ENCODE results near the gene SWSAP1. TPM values are rescaled to one million over a fixed set of nuclear protein-coding genes. Genes with fewer than 3 reads are reported as not detected.

Gene SWSAP1
- total and polyA plus RNA-seq, 9 of the 15 experiments (the other 6 are each of a cell fraction or from before 2014, with no cell fraction given): 0.18 to 2.8 (median 1.7) TPM

GRCh38 chr19:11332822-11333221 is 41.6 kb upstream of the SWSAP1 start:
- Histone ChIP-seq H3K4me3 (no peak overlapping the region), H4K20me1 (replicated peaks; ENCODE audit: control insufficient read depth, insufficient read depth, low read length) (no peaks in the 10 kb centered on the region), H3K4me1 (replicated peaks in 1 of 2; ENCODE audit: control insufficient read depth in 2 of 2, insufficient read depth in 2 of 2, low read length in 2 of 2) (no peaks in the 10 kb centered on the region), H3K79me2 (ENCODE audit: control insufficient read depth, insufficient read depth, low read length) (no peaks in the 10 kb centered on the region), H3K27ac (ENCODE audit: extremely low read depth, low read depth, low read length) (no peak overlapping the region), H3K27me3 (ENCODE audit: control insufficient read depth in 2 of 2, insufficient read depth in 2 of 2, low read length in 2 of 2) (no peaks in the 10 kb centered on the region), H3K9me3 (replicated peaks; ENCODE audit: control insufficient read depth, insufficient read depth, low read depth, low read length) (no peaks in the 10 kb centered on the region), H2AFZ (ENCODE audit: low read depth, low read length) (no peak overlapping the region), H3K36me3 (ENCODE audit: control insufficient read depth, insufficient read depth, low read length) (no peaks in the 10 kb centered on the region), H3K4me2 (ENCODE audit: insufficient read depth, low read length) (no peak overlapping the region), H3K9me1 (ENCODE audit: control insufficient read depth, insufficient read depth, low read length) (no peaks in the 10 kb centered on the region), H3K9ac (ENCODE audit: insufficient read depth in 1 of 2, low read depth in 2 of 2, low read length in 2 of 2) (no peak overlapping the region)
- no peak for TF ChIP-seq CBFA2T3 (IDR thresholded peaks at IDR 0.05)
- no peak for TF ChIP-seq U2AF2 (optimal IDR thresholded peaks at IDR 0.05; ENCODE audit: low read depth, low read length)
- TF ChIP-seq, protein P1, sequence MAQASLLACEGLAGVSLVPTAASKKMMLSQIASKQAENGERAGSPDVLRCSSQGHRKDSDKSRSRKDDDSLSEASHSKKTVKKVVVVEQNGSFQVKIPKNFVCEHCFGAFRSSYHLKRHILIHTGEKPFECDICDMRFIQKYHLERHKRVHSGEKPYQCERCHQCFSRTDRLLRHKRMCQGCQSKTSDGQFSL (CRISPR knock-in tag; IDR thresholded peaks at IDR 0.05): no peak
- TF ChIP-seq, protein P1 (tag; IDR thresholded peaks at IDR 0.05): no peak
- no peak for TF ChIP-seq SMARCA5 (IDR thresholded peaks at IDR 0.05)
- no peak for TF ChIP-seq XRCC5 (IDR thresholded peaks at IDR 0.05; ENCODE audit: low read depth, low read length)
- no peak for TF ChIP-seq NFXL1 (CRISPR knock-in tag; IDR thresholded peaks at IDR 0.05)
- TF ChIP-seq RBM22 (IDR thresholded peaks at IDR 0.05; ENCODE audit: low read depth, low read length, poor library complexity, severe bottlenecking): no peak
- no peak for TF ChIP-seq KHSRP (IDR thresholded peaks at IDR 0.05)
- no peak for TF ChIP-seq JUNB (CRISPR knock-in tag; conservative IDR thresholded peaks at IDR 0.05)
- TF ChIP-seq ZNF146 (CRISPR knock-in tag; IDR thresholded peaks at IDR 0.05; ENCODE audit: unreplicated experiment): peak; percentile 88
- TF ChIP-seq NCOA4 (IDR thresholded peaks at IDR 0.05; ENCODE audit: partially characterized antibody): no peak
- no peak for TF ChIP-seq ATF2 (CRISPR knock-in tag; IDR thresholded peaks at IDR 0.05)
- TF ChIP-seq, protein P2, sequence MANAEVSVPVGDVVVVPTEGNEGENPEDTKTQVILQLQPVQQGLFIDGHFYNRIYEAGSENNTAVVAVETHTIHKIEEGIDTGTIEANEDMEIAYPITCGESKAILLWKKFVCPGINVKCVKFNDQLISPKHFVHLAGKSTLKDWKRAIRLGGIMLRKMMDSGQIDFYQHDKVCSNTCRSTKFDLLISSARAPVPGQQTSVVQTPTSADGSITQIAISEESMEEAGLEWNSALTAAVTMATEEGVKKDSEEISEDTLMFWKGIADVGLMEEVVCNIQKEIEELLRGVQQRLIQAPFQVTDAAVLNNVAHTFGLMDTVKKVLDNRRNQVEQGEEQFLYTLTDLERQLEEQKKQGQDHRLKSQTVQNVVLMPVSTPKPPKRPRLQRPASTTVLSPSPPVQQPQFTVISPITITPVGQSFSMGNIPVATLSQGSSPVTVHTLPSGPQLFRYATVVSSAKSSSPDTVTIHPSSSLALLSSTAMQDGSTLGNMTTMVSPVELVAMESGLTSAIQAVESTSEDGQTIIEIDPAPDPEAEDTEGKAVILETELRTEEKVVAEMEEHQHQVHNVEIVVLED (CRISPR knock-in tag; IDR thresholded peaks at IDR 0.05): no peak
- TF ChIP-seq RBM25 (IDR thresholded peaks at IDR 0.05; ENCODE audit: low read depth, low read length, severe bottlenecking): peak; percentile 74
- ATAC-seq: no peak
- no peak for FAIRE-seq
- BruUV-seq (replicated peaks): no TSS peak
- intact Hi-C loops (cut with micrococcal nuclease): no loop called here
- ChIA-PET CTCF (ENCODE audit: low intra/inter-chr PET ratio) (no interaction called here), POLR2A (interaction anchor here (1.1 kb wide), 1 partner anchor 29 kb away, joined by 4 read pairs; no protein-coding TSS in a partner anchor)
- 49% methylated on average over 4 of the region's 5 CpGs for WGBS (ENCODE audit: insufficient coverage, low coverage, missing lambda C conversion rate)
- DNase-seq (ENCODE audit: extremely low read depth in 1 of 4, low spot score in 3 of 4): no peak
- in situ Hi-C loops (cut with MboI): no loop called here
